H1 (cell line): ENCODE data around the gene COL8A1. TPM values are rescaled to one million over a fixed set of nuclear protein-coding genes. Genes with fewer than 3 reads are reported as not detected.

Experiments
- CTCF ChIA-PET: fragments of 300-600 bp; sonication (Branson Sonifier 250); formaldehyde crosslinking; loops from one replicate; lab custom pipeline; 2021; ENCODE audit not compliant: partially characterized antibody; lab: Charles Lee
- POLR2A ChIA-PET: fragments of 300-600 bp; sonication (Branson Sonifier 250); formaldehyde crosslinking; loops from one replicate; lab custom pipeline; 2021; ENCODE audit warnings: inconsistent platforms; ENCODE audit not compliant: partially characterized antibody; lab: Charles Lee
- DNase-seq, 2 experiments: peaks; one replicate each; pipeline versions ENCODE4 v3.0.0 to v3.0.0-alpha.2; 2010 to 2022; ENCODE audit warnings: low spot score in 2 of 2, low read depth in 1 of 2, mixed read lengths in 1 of 2
- FAIRE-seq: peaks from 2 replicates; lab custom pipeline; 2011; peaks lifted over from hg19 to GRCh38; lab: Jason Lieb, UNC
- H2AFZ ChIP-seq: 2 replicates; pipeline ENCODE4 v1.8.1; 2012; ENCODE audit warnings: low read length, inconsistent platforms
- H2AK5ac ChIP-seq: 2 replicates; pipeline ENCODE4 v1.6.1; 2013; ENCODE audit warnings: low read depth, low read length
- H2BK120ac ChIP-seq: replicated peaks from 2 replicates; pipeline ENCODE3; 2013; ENCODE audit warnings: low read depth, low read length, inconsistent platforms
- H2BK12ac ChIP-seq: 2 replicates; pipeline ENCODE4 v1.6.1; 2013; ENCODE audit warnings: low read depth, low read length
- H2BK15ac ChIP-seq: 2 replicates; pipeline ENCODE4 v1.6.1; 2013; ENCODE audit warnings: low read length
- H2BK20ac ChIP-seq: 2 replicates; pipeline ENCODE4 v1.6.1; 2013; ENCODE audit warnings: low read length
- H2BK5ac ChIP-seq: 2 replicates; pipeline ENCODE4 v1.6.1; 2013; ENCODE audit warnings: low read depth, low read length
- H3K14ac ChIP-seq: 2 replicates; pipeline ENCODE4 v1.6.1; 2013; ENCODE audit warnings: inconsistent platforms; ENCODE audit not compliant: insufficient read length
- H3K18ac ChIP-seq: 2 replicates; pipeline ENCODE4 v1.6.1; 2013; ENCODE audit warnings: low read length; ENCODE audit errors: extremely low read depth
- H3K23ac ChIP-seq: 2 replicates; pipeline ENCODE4 v1.6.1; 2013; ENCODE audit warnings: inconsistent platforms; ENCODE audit not compliant: insufficient read length
- H3K23me2 ChIP-seq: 2 replicates; pipeline ENCODE4 v1.6.1; 2013; ENCODE audit warnings: low read depth, low read length
- H3K27ac ChIP-seq: 2 replicates; pipeline ENCODE4 v1.6.1; 2011; ENCODE audit warnings: low read depth, low read length, inconsistent platforms
- H3K27me3 ChIP-seq, 4 experiments: replicated peaks in 1 of 4; 1 replicate in 1 of 4; 2 replicates in 3 of 4; pipeline versions ENCODE4 v1.6.1 to v1.8.1; 2011 to 2013; ENCODE audit warnings: low read length in 3 of 4, mild to moderate bottlenecking in 3 of 4, inconsistent platforms in 2 of 4, mixed read lengths in 2 of 4, moderate library complexity in 1 of 4; ENCODE audit not compliant: control insufficient read depth in 3 of 4, insufficient read depth in 3 of 4; ENCODE audit errors: extremely low read depth in 1 of 4
- H3K36me3 ChIP-seq, 4 experiments: 2 replicates each; pipeline versions ENCODE4 v1.6.1 to v1.8.1; 2011 to 2013; ENCODE audit warnings: mild to moderate bottlenecking in 4 of 4, low read length in 3 of 4, moderate library complexity in 2 of 4, control low read depth in 1 of 4, inconsistent platforms in 1 of 4; ENCODE audit not compliant: insufficient read depth in 4 of 4, control insufficient read depth in 2 of 4
- H3K4ac ChIP-seq: replicated peaks from 2 replicates; pipeline ENCODE3; 2013; ENCODE audit warnings: low read length, low read depth, mixed read lengths, inconsistent platforms; ENCODE audit not compliant: insufficient read length
- H3K4me1 ChIP-seq, 4 experiments: replicated peaks in 1 of 4; 1 replicate in 1 of 4; 2 replicates in 3 of 4; pipeline versions ENCODE4 v1.6.1 to v1.8.1; 2011 to 2013; ENCODE audit warnings: low read length in 3 of 4, inconsistent platforms in 2 of 4, mixed read lengths in 1 of 4; ENCODE audit not compliant: insufficient read depth in 4 of 4, control insufficient read depth in 3 of 4
- H3K4me2 ChIP-seq, 2 experiments: 2 replicates each; pipeline versions ENCODE4 v1.6.1 to v1.8.1; 2011 to 2013; ENCODE audit warnings: low read depth in 2 of 2, low read length in 2 of 2, control low read depth in 1 of 2, inconsistent platforms in 1 of 2, mild to moderate bottlenecking in 1 of 2; ENCODE audit not compliant: insufficient read depth in 1 of 2
- H3K4me3 ChIP-seq, 4 experiments: fragments of 200-600, 300-600 bp in 1 of 4; sonication (generic), shearing (Covaris generic), sonication (Bioruptor Twin) in 1 of 4; 2 replicates each; pipeline versions ENCODE4 v1.5.1 to v1.8.1; 2011 to 2016; ENCODE audit warnings: low read length in 4 of 4, low read depth in 3 of 4, control low read depth in 2 of 4, inconsistent platforms in 2 of 4, mild to moderate bottlenecking in 2 of 4, mixed read lengths in 1 of 4, moderate library complexity in 1 of 4; ENCODE audit not compliant: insufficient read depth in 2 of 4; ENCODE audit errors: extremely low read depth in 1 of 4
- H3K56ac ChIP-seq: replicated peaks from 2 replicates; pipeline ENCODE3; 2013; ENCODE audit warnings: low read depth, mild to moderate bottlenecking, mixed read lengths, low read length, inconsistent platforms; ENCODE audit not compliant: insufficient read length
- H3K79me1 ChIP-seq: 2 replicates; pipeline ENCODE4 v1.6.1; 2013; ENCODE audit warnings: low read depth, low read length, control low read depth
- H3K79me2 ChIP-seq, 2 experiments: 2 replicates each; pipeline versions ENCODE4 v1.6.1 to v1.8.1; 2012 to 2013; ENCODE audit warnings: low read length in 2 of 2, mild to moderate bottlenecking in 2 of 2, inconsistent platforms in 1 of 2; ENCODE audit not compliant: insufficient read depth in 2 of 2, control insufficient read depth in 1 of 2
- H3K9ac ChIP-seq, 4 experiments: replicated peaks in 1 of 4; 1 replicate in 1 of 4; 2 replicates in 3 of 4; pipeline versions ENCODE4 v1.6.1 to v1.8.1; 2011 to 2013; ENCODE audit warnings: low read depth in 3 of 4, low read length in 3 of 4, control low read depth in 2 of 4, mild to moderate bottlenecking in 2 of 4, moderate library complexity in 2 of 4, inconsistent platforms in 1 of 4; ENCODE audit errors: extremely low read depth in 1 of 4
- H3K9me3 ChIP-seq, 2 experiments: 2 replicates each; pipeline versions ENCODE4 v1.6.1 to v1.8.1; 2012 to 2013; ENCODE audit warnings: mild to moderate bottlenecking in 2 of 2, moderate library complexity in 2 of 2, control low read depth in 1 of 2, inconsistent platforms in 1 of 2, low read depth in 1 of 2, low read length in 1 of 2, mixed read lengths in 1 of 2; ENCODE audit not compliant: insufficient read depth in 2 of 2
- H4K20me1 ChIP-seq, 2 experiments: replicated peaks in 1 of 2; 2 replicates each; pipeline versions ENCODE3 to v1.8.1; 2011 to 2013; ENCODE audit warnings: inconsistent platforms in 2 of 2, low read length in 2 of 2, mild to moderate bottlenecking in 1 of 2; ENCODE audit not compliant: insufficient read depth in 2 of 2, control insufficient read depth in 1 of 2
- H4K5ac ChIP-seq: 2 replicates; pipeline ENCODE4 v1.6.1; 2013; ENCODE audit warnings: low read length, low read depth, mixed read lengths, inconsistent platforms; ENCODE audit not compliant: insufficient read length
- H4K8ac ChIP-seq: 2 replicates; pipeline ENCODE4 v1.8.0; 2013; ENCODE audit warnings: mild to moderate bottlenecking, moderate library complexity, low read length, inconsistent platforms; ENCODE audit not compliant: insufficient read depth; ENCODE audit errors: extremely low read depth
- H4K91ac ChIP-seq: replicated peaks from 2 replicates; pipeline ENCODE3; 2013; ENCODE audit warnings: low read length, mixed read lengths, inconsistent platforms; ENCODE audit not compliant: insufficient read length
- CHD2 ChIP-seq: IDR thresholded peaks from 2 replicates; pipeline ENCODE4 v1.6.1; 2012; ENCODE audit warnings: low read length, improper control_type of control experiment
- CREB1 ChIP-seq: IDR thresholded peaks from 2 replicates; pipeline ENCODE4 v1.6.1; 2012; ENCODE audit warnings: inconsistent platforms
- CTBP2 ChIP-seq: IDR thresholded peaks from 2 replicates; pipeline ENCODE4 v1.7.0; 2011; ENCODE audit warnings: borderline replicate concordance, mild to moderate bottlenecking, moderate library complexity, mixed read lengths, low read length; ENCODE audit not compliant: insufficient read depth, insufficient read length
- E2F6 ChIP-seq: IDR thresholded peaks from 2 replicates; pipeline ENCODE4 v1.6.1; 2012; ENCODE audit warnings: inconsistent platforms
- HDAC2 ChIP-seq, 2 experiments: fragments of 300-600 bp in 1 of 2; sonication (generic) in 1 of 2; IDR thresholded peaks; 2 replicates each; pipeline ENCODE4 v1.6.1; 2011 to 2012; ENCODE audit warnings: low read depth in 2 of 2, low read length in 2 of 2, mild to moderate bottlenecking in 2 of 2, moderate library complexity in 2 of 2, borderline replicate concordance in 1 of 2, inconsistent platforms in 1 of 2
- JUND ChIP-seq: IDR thresholded peaks from 2 replicates; pipeline ENCODE4 v1.6.1; 2011; ENCODE audit warnings: mild to moderate bottlenecking, improper control_type of control experiment, low read length
- KDM1A ChIP-seq: fragments of 200-600, 300-600 bp; sonication (generic); IDR thresholded peaks from 2 replicates; pipeline ENCODE4 v1.7.1; 2016; ENCODE audit warnings: mild to moderate bottlenecking, low read length, borderline replicate concordance
- KDM4A ChIP-seq: IDR thresholded peaks from one replicate; pipeline ENCODE4 v1.7.1; 2012; ENCODE audit warnings: low read depth, mild to moderate bottlenecking, moderate library complexity, low read length, inconsistent platforms; ENCODE audit not compliant: severe bottlenecking
- KDM5A ChIP-seq: fragments of 200-600 bp; IDR thresholded peaks from 2 replicates; pipeline ENCODE4 v1.7.1; 2012; ENCODE audit warnings: mild to moderate bottlenecking, low read length, inconsistent platforms, mixed read lengths
- MAX ChIP-seq: IDR thresholded peaks from 2 replicates; pipeline ENCODE4 v1.6.1; 2012; ENCODE audit warnings: inconsistent platforms
- POLR2AphosphoS5 ChIP-seq: IDR thresholded peaks from 2 replicates; pipeline ENCODE4 v1.6.1; 2011; ENCODE audit warnings: low read depth, low read length
- SAP30 ChIP-seq: fragments of 300-600 bp; sonication (generic); IDR thresholded peaks from 2 replicates; pipeline ENCODE4 v1.7.1; 2012; ENCODE audit warnings: low read length, moderate library complexity, mild to moderate bottlenecking, inconsistent platforms; ENCODE audit not compliant: insufficient read depth, insufficient replicate concordance
- SRF ChIP-seq: IDR thresholded peaks from 2 replicates; pipeline ENCODE4 v1.6.1; 2011; ENCODE audit warnings: mild to moderate bottlenecking, low read depth, low read length, moderate library complexity
- YY1 ChIP-seq: IDR thresholded peaks from 2 replicates; pipeline ENCODE4 v1.6.1; 2011; ENCODE audit warnings: low read depth, mild to moderate bottlenecking, low read length
- WGBS, 2 experiments: shearing (Covaris generic) in 1 of 2; methylation state at CpG; one replicate each; pipeline versions ENCODE4 v1.1.6 to v1.1.7; 2013 to 2015; ENCODE audit warnings: low lambda C conversion rate in 2 of 2, mixed read lengths in 2 of 2, inconsistent platforms in 1 of 2, low coverage in 1 of 2, missing lambda C conversion rate in 1 of 2; ENCODE audit not compliant: insufficient replicate concordance in 2 of 2, insufficient coverage in 1 of 2, insufficient read length in 1 of 2; ENCODE audit errors: extremely low coverage in 1 of 2, missing lambda C conversion rate in 1 of 2; 5-methylcytosine and 5-hydroxymethylcytosine counted together
- polyA plus RNA-seq, 7 experiments: library from polyadenylated mRNA; depleted of rRNA in 3 of 7; stranded (reverse) in 5 of 7; unstranded in 2 of 7; fragments of >200 nt in 5 of 7; fragments of 200-250 nt in 2 of 7; gene quantifications; 1 replicate in 5 of 7; 2 replicates in 1 of 7; 4 replicates in 1 of 7; pipeline versions ENCODE4 v1.2.1 to v1.2.3, GENCODE V29; 2011 to 2013; ENCODE audit warnings: missing spikeins in 2 of 7, mixed read lengths in 2 of 7
- total RNA-seq: library from RNA; stranded (reverse); fragmentation: NEBNext Ultra II Directional; extraction: Animal tissue kit (Norgen Biotek cat#: 25700); gene quantifications from 2 replicates; pipeline ENCODE4 v1.2.1, GENCODE V29; 2021

Gene COL8A1
- total and polyA plus RNA-seq, 2 of the 8 experiments (the other 6 are each of a cell fraction or from before 2014, with no cell fraction given) = 0.21 to 1.2 TPM

GRCh38 chr3:99805160-99805559, 166.8 kb downstream of the COL8A1 start:
- ChIA-PET CTCF (interaction anchor here (1.5 to 1.6 kb wide), 2 partner anchors 25 to 160 kb away, joined by 3 read pairs; no protein-coding TSS in a partner anchor), POLR2A (no interaction called here)
- no peak overlapping the region for H4K91ac ChIP-seq
- WGBS, 2 experiments = 73% methylated on average over 1 of the region's 2 CpGs; no CpG with 5 or more reads in 1 of the 2 experiments
- no peak overlapping the region for H2BK15ac ChIP-seq
- H4K8ac ChIP-seq = no peak overlapping the region
- no peak overlapping the region for H4K5ac ChIP-seq
- no peak overlapping the region for H3K9ac ChIP-seq
- H3K4me3 ChIP-seq = no peak overlapping the region
- H3K27ac ChIP-seq = no peak overlapping the region
- no peaks in the 10 kb centered on the region for H3K79me2 ChIP-seq
- no peak overlapping the region for H3K18ac ChIP-seq
- H3K23ac ChIP-seq = no peak overlapping the region
- H3K4me1 ChIP-seq = no peaks in the 10 kb centered on the region
- H3K56ac ChIP-seq = no peak overlapping the region
- peaks cover 0 to 4% (median 0%) of the 10 kb centered on the region in 4 experiments; a peak in 1 of 8 replicates for H3K36me3 ChIP-seq
- H2AK5ac ChIP-seq = no peak overlapping the region
- H3K79me1 ChIP-seq = no peaks in the 10 kb centered on the region
- H3K4me2 ChIP-seq = no peak overlapping the region
- no peak overlapping the region for H3K4ac ChIP-seq
- peaks cover 21 to 24% of the 10 kb centered on the region in 2 experiments for H3K9me3 ChIP-seq
- no peak overlapping the region for H2BK5ac ChIP-seq
- DNase-seq (no peak), FAIRE-seq (no peak)
- no peaks in the 10 kb centered on the region for H3K23me2 ChIP-seq
- H3K27me3 ChIP-seq = no peaks in the 10 kb centered on the region
- H2AFZ ChIP-seq = no peak overlapping the region
- H2BK20ac ChIP-seq = no peak overlapping the region
- no peak overlapping the region for H2BK120ac ChIP-seq
- no peak overlapping the region for H2BK12ac ChIP-seq
- H4K20me1 ChIP-seq = no peaks in the 10 kb centered on the region
- H3K14ac ChIP-seq = no peak overlapping the region
- TF ChIP-seq CREB1 (no peak), CTBP2 (no peak), SAP30 (no peak), JUND (no peak), SRF (no peak), E2F6 (no peak), YY1 (no peak), POLR2AphosphoS5 (no peak), KDM4A (no peak), KDM1A (no peak), HDAC2 (IDR thresholded peaks at IDR 0.05; ENCODE audit: borderline replicate concordance in 1 of 2, low read depth in 2 of 2, low read length in 2 of 2) (no peak), MAX (no peak), CHD2 (no peak), KDM5A (no peak)
